Measurements from ENCODE around the gene ALS2CL.
"Not testable (repeated sequence)": the region's sequence is repeated elsewhere in the genome, so short reads cannot be mapped to it uniquely, and the experiment has no call there.

ALS2CL gene, protein sequence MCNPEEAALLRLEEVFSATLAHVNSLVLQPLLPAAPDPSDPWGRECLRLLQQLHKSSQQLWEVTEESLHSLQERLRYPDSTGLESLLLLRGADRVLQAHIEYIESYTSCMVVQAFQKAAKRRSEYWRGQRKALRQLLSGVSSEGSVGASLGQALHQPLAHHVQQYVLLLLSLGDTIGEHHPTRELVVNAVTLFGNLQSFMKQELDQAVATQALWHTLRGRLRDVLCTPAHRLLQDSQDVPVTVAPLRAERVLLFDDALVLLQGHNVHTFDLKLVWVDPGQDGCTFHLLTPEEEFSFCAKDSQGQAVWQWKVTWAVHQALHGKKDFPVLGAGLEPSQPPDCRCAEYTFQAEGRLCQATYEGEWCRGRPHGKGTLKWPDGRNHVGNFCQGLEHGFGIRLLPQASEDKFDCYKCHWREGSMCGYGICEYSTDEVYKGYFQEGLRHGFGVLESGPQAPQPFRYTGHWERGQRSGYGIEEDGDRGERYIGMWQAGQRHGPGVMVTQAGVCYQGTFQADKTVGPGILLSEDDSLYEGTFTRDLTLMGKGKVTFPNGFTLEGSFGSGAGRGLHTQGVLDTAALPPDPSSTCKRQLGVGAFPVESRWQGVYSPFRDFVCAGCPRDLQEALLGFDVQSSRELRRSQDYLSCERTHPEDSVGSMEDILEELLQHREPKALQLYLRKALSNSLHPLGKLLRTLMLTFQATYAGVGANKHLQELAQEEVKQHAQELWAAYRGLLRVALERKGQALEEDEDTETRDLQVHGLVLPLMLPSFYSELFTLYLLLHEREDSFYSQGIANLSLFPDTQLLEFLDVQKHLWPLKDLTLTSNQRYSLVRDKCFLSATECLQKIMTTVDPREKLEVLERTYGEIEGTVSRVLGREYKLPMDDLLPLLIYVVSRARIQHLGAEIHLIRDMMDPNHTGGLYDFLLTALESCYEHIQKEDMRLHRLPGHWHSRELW

GRCh38 chr3:46693038-46693891 lies at the start of gene ALS2CL:
ALS2CL (minus strand) TSS chr3:46693679; CDS start chr3:46689440, 4,239 bp downstream.
- Histone ChIP-seq H3K4me1 (ENCODE audit: insufficient read depth, low read length) (peaks cover 4% of the 10 kb centered on the region), H3K9me3 (ENCODE audit: low read length) (no peaks in the 10 kb centered on the region), H3K27me3 (ENCODE audit: insufficient read depth, low read length) (peaks cover 30% of the 10 kb centered on the region), H2AFZ (ENCODE audit: low read depth, low read length) (no peak within 1 kb of the TSS), H3K4me3 (ENCODE audit: low read length) (peak within 1 kb of the TSS; percentile 12), H3K36me3 (ENCODE audit: insufficient read depth, low read length) (no peaks in the 10 kb centered on the region)

DNA sequence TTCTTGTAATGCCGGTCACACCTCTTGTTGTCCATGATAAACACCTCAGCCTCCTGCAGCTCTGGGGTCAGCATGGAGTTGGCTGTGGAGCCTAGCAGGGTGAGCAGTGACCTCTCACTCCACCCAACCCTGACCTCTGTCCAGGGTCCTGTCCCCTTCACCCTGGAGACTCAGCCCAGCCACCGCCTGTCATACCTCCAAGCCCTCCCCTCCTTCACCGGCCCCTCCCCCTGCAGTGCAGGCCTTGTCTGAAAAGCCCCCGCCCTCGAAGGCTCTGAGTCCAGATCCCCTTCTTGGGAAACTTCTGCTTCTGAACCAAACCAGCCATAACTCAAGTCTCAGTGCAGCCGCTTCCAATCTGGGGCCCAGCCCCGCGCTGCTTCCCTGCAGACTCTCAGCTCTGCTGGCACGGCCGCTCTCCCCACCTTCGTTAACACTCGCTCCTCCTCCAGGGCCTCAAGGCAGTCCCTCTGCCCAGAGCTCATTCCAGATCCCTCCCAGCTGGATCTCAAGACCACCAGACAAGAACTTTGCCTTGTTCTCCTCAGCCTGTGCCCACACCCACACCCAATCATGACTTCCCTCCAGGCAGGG lies 49.6 kb upstream of the ALS2CL start:
- no peak overlapping the region for H2AFZ ChIP-seq (ENCODE audit: low read depth, low read length)
- no peak overlapping the region for H3K4me3 ChIP-seq (ENCODE audit: low read length)
- no peaks in the 10 kb centered on the region for H3K27me3 ChIP-seq (ENCODE audit: insufficient read depth, low read length)
- H3K9me3 ChIP-seq (ENCODE audit: low read length): no peaks in the 10 kb centered on the region
- H3K36me3 ChIP-seq (ENCODE audit: insufficient read depth, low read length): no peaks in the 10 kb centered on the region
- H3K4me1 ChIP-seq (ENCODE audit: insufficient read depth, low read length): no peaks in the 10 kb centered on the region

DNA sequence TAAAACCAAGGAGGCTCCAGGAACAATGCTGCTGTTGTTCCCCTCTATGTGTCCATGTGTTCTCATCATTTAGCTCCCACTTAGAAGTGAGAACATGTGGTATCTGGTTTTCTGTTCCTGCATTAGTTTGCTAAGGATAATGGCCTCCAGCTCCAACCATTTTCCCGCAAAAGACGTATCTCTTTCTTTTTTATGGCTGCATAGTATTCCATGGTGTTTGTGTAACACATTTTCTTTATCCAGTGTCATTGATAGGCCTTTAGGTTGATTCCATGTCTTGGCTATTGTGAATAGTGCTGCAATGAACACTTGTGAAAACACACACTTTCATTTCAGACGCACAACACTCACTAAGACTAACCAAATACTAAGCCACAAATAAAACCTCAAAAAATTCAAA lies 46.1 kb upstream of the ALS2CL start:
- H3K4me3 ChIP-seq (ENCODE audit: low read length): not testable (repeated sequence)

DNA sequence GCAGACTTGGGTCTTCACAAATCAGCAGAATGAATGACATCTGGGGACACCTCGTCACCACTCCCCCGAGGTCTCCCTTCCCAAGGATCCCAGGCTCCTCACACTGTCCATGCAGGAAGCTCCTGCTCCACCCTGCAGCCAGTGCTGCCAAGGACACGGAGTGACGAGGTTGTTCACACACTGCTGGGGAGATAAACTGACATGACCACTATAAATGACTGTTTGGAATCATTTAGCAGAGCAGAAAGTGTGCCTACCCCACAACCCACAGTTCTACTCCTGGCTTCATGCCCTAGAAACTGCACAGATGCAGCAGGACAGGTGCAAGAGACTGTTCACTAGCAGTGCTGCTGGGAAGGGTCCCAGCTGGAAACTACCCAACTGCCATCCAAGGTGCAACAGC lies 43.9 kb upstream of the ALS2CL start:
- no peaks in the 10 kb centered on the region for H3K27me3 ChIP-seq (ENCODE audit: insufficient read depth, low read length)
- no peaks in the 10 kb centered on the region for H3K9me3 ChIP-seq (ENCODE audit: low read length)
- no peaks in the 10 kb centered on the region for H3K36me3 ChIP-seq (ENCODE audit: insufficient read depth, low read length)
- no peaks in the 10 kb centered on the region for H3K4me1 ChIP-seq (ENCODE audit: insufficient read depth, low read length)
- H3K4me3 ChIP-seq (ENCODE audit: low read length): no peak overlapping the region
- H2AFZ ChIP-seq (ENCODE audit: low read depth, low read length): no peak overlapping the region

More for the DNA sequence above, 46.1 kb upstream of the ALS2CL start:
- not testable (repeated sequence) for H3K27me3 ChIP-seq (ENCODE audit: insufficient read depth, low read length); H3K36me3 ChIP-seq (ENCODE audit: insufficient read depth, low read length); H3K9me3 ChIP-seq (ENCODE audit: low read length); H3K4me1 ChIP-seq (ENCODE audit: insufficient read depth, low read length); H2AFZ ChIP-seq (ENCODE audit: low read depth, low read length)

DNA sequence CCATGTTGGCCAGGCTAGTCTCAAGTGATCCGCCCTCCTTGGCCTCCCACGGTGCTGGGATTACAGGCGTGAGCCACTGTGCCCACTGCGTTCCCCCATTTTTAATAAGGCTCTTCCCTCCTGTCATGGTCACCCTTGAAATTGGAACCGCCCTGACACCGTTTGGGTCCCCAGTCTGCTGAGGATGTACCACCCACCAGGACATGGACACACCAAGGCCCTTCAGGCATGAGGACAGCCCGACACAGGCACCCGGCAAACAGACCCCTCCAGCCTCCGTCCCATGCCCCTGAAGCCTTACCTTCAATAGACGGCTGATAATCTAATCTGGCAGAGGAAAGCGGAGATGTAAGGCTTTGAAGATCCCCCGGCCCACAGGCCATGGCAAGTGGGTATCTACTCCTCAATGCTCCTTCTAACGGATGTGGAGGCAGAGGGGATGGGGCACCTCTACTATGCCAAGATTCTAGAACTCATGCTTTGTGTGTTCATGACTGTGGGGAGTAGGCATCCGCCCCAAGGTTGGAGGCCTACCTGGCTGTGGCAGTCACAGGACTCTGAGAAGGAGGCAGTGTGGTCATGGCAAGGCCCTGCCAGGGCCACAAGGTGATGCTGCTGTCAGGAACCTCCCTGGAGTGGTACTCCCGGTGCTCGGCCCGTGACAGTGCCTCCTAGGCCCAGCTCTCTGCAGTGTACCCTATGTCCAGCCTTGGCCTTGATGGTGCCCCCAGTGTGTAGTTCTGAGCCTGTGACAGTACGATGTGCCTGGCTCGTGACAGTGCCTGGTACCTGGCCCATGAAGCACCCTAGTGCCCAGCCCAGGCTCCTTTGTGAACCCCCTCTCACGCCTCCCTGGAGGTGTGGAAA lies 42.8 kb upstream of the ALS2CL start:
- Histone ChIP-seq H3K4me1 (ENCODE audit: insufficient read depth, low read length) (no peaks in the 10 kb centered on the region), H2AFZ (ENCODE audit: low read depth, low read length) (no peak overlapping the region), H3K27me3 (ENCODE audit: insufficient read depth, low read length) (no peaks in the 10 kb centered on the region), H3K36me3 (ENCODE audit: insufficient read depth, low read length) (no peaks in the 10 kb centered on the region), H3K4me3 (ENCODE audit: low read length) (no peak overlapping the region), H3K9me3 (ENCODE audit: low read length) (no peaks in the 10 kb centered on the region)

DNA sequence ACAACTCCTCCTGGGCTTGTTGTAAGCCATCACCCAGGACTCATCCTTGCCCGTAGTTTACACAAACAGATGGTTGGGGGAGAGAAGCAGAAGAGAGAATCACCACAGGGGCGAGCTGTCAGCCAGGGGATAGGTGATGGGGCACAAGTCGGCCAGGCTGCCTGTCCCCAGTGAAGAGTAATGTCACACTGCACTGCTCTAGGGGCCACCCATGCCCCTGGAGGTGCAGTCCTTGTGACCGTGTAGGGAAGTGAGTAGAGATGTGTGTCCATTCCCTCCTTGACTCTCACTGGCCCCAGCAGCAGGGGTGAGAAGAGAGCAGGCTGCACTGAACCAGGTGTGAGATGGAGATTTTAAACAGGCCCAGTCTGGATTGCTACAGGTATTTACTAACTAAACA lies 41.3 kb upstream of the ALS2CL start:
- Histone ChIP-seq H3K4me3 (ENCODE audit: low read length) (no peak overlapping the region), H3K27me3 (ENCODE audit: insufficient read depth, low read length) (no peaks in the 10 kb centered on the region), H3K4me1 (ENCODE audit: insufficient read depth, low read length) (no peaks in the 10 kb centered on the region)

GRCh38 chr3:46733026-46733800 lies 39.7 kb upstream of the ALS2CL start:
- Histone ChIP-seq H3K4me1 (ENCODE audit: insufficient read depth, low read length) (no peaks in the 10 kb centered on the region), H3K36me3 (ENCODE audit: insufficient read depth, low read length) (no peaks in the 10 kb centered on the region), H3K4me3 (ENCODE audit: low read length) (no peak overlapping the region), H3K9me3 (ENCODE audit: low read length) (no peaks in the 10 kb centered on the region), H2AFZ (ENCODE audit: low read depth, low read length) (no peak overlapping the region), H3K27me3 (ENCODE audit: insufficient read depth, low read length) (no peaks in the 10 kb centered on the region)

More for the DNA sequence above, 41.3 kb upstream of the ALS2CL start:
- Histone ChIP-seq H3K9me3 (ENCODE audit: low read length) (no peaks in the 10 kb centered on the region), H3K36me3 (ENCODE audit: insufficient read depth, low read length) (no peaks in the 10 kb centered on the region), H2AFZ (ENCODE audit: low read depth, low read length) (no peak overlapping the region)

GRCh38 chr3:46731795-46732194 lies 38.3 kb upstream of the ALS2CL start:
- H3K27me3 ChIP-seq (ENCODE audit: insufficient read depth, low read length): no peaks in the 10 kb centered on the region
- no peaks in the 10 kb centered on the region for H3K36me3 ChIP-seq (ENCODE audit: insufficient read depth, low read length)
- no peak overlapping the region for H3K4me3 ChIP-seq (ENCODE audit: low read length)
- H2AFZ ChIP-seq (ENCODE audit: low read depth, low read length): no peak overlapping the region
- no peaks in the 10 kb centered on the region for H3K9me3 ChIP-seq (ENCODE audit: low read length)
- H3K4me1 ChIP-seq (ENCODE audit: insufficient read depth, low read length): no peaks in the 10 kb centered on the region

- H2AFZ ChIP-seq (ENCODE audit: low read depth, low read length): no peak overlapping the region
- no peaks in the 10 kb centered on the region for H3K27me3 ChIP-seq (ENCODE audit: insufficient read depth, low read length)
- no peaks in the 10 kb centered on the region for H3K4me1 ChIP-seq (ENCODE audit: insufficient read depth, low read length)
- H3K4me3 ChIP-seq (ENCODE audit: low read length): no peak overlapping the region
- H3K9me3 ChIP-seq (ENCODE audit: low read length): no peaks in the 10 kb centered on the region
- no peaks in the 10 kb centered on the region for H3K36me3 ChIP-seq (ENCODE audit: insufficient read depth, low read length)
These were observed 37.3 kb upstream of the ALS2CL start for GRCh38 chr3:46730819-46731218.

DNA sequence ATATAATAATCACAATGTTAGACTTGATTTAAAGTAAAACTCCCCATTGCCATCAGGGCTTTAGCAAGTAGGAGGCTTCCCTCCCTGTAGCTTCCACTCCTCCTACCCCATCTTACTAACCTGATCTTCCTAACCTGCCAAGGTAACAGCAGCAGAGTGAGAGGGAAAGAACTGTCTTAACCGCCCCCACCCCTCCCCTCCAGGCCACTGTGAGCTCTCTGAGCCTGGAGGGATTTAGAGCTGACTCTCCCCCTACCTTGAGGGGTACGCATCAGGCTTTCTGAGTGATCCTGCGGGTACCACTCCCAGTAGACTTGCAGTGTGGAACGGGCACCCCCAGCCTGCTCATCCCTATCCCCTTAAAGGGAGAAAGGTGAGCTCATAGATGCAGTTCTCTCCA lies 35.6 kb upstream of the ALS2CL start:
- no peak overlapping the region for H2AFZ ChIP-seq (ENCODE audit: low read depth, low read length)
- H3K9me3 ChIP-seq (ENCODE audit: low read length): no peaks in the 10 kb centered on the region
- no peak overlapping the region for H3K4me3 ChIP-seq (ENCODE audit: low read length)
- no peaks in the 10 kb centered on the region for H3K4me1 ChIP-seq (ENCODE audit: insufficient read depth, low read length)
- no peaks in the 10 kb centered on the region for H3K36me3 ChIP-seq (ENCODE audit: insufficient read depth, low read length)
- H3K27me3 ChIP-seq (ENCODE audit: insufficient read depth, low read length): no peaks in the 10 kb centered on the region

DNA sequence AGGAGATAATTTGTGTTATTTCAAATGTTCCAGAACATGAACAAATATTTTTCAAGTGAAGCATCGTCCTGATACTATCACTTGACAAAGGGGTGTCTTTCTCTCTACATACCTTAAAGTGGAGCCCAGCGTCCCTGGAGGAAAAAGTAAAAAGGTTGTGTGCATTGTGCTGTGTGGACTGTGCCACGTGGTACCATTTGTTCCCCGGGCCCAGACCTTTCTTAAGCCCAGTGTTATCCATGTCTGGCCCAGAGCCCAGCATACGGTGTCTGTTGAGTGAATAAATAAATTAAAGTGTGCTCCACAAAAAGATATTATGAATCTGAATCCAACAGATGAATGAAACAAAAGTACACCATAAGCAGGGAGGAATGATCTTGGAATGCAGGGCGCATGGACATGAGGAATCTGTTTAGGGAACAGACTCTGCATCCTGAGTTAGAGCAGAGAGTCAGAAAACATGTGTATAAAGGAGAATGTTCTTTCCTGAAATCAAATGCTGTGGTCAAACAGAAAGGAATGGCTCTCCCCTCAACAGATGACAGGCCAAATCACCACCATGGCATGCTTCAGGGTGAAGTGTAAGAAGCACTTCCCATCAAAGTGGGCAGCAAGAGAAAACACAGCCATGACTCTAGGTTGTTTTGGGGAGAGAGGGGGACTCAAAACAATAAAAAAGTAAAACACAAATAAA lies 32.3 kb upstream of the ALS2CL start:
- H3K9me3 ChIP-seq (ENCODE audit: low read length): no peaks in the 10 kb centered on the region
- H3K4me3 ChIP-seq (ENCODE audit: low read length): no peak overlapping the region
- H3K27me3 ChIP-seq (ENCODE audit: insufficient read depth, low read length): no peaks in the 10 kb centered on the region
- H3K36me3 ChIP-seq (ENCODE audit: insufficient read depth, low read length): no peaks in the 10 kb centered on the region
- H3K4me1 ChIP-seq (ENCODE audit: insufficient read depth, low read length): no peaks in the 10 kb centered on the region
- H2AFZ ChIP-seq (ENCODE audit: low read depth, low read length): no peak overlapping the region
